Measurements from ENCODE around the gene GOLGA6C.

GOLGA6C gene

DNA sequence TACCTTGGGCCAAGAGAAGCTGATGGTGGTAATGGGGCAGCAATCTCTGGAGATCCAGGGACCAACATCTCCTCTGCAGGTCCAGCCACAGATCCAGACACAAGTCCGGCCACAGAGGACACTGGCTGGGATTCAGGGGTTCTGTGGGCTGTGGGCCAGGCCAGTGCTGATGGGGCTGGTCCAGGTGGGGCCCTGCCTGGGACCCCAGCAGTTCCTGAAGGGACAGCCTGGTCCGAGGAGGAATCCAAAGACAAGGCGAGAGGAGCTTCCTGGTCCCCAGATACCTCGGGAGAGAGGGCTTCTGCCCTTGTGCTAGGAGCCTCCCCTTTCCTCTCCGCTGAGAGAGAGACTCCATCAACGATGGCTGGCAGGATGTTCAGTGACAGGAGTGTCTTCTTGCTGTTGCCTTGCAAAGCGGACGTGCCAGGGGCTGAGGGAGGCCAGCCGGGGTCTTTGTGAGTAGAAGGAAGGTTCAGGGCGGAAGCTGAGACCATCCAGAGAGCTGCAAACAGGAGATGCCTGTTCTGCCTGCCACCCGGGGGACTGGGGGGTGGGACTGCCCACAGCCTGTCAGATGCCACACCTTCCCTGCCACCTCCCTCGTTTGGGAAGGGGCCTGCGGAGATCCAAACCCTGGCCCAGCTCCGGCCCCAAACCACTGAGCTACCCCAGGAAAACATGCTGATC, 24.5 kb upstream of the GOLGA6C start:
- Histone ChIP-seq H2AFZ (ENCODE audit: low read depth) (no peak overlapping the region), H3K27me3 (ENCODE audit: insufficient read depth, low read depth) (peaks cover 15% of the 10 kb centered on the region; the same call in 1 of the 2 replicates)

DNA sequence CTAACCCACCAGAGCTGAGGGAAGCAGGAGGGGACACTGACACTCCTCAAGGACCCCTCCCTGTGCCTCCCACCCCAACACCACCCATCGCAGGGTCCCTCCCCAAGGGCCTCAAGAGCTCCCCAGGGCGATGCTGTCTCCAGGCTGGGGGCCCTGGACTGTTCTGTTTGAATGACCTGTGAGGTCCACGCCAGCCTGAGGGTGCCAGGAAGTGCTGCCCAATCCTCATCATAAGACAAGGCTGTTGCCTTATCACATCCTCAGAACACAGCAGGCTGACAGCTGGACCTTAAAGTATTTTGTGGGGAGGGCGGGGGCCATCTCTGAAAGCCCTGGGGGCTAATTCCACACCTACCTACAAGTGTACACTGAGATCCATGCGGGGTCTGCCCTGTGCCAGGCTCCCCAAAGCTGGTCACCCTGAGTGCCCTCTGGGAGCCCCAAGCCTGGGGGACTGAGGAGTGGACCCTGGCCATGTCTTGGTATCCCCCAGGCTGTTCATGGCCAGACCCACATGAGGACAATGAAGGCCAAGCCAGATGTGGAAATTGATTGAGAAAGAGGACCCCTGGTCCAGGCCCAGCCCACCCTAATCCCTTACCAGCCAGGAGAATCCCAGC, 23.8 kb upstream of the GOLGA6C start:
- H4K20me1 ChIP-seq (ENCODE audit: insufficient read depth), result no peaks in the 10 kb centered on the region
- H3K4me3 ChIP-seq (IDR thresholded peaks at IDR 0.05; ENCODE audit: insufficient read depth, low read depth, low read length), result no peak overlapping the region
- H3K27me3 ChIP-seq (ENCODE audit: insufficient read depth, low read depth), result peaks cover 15% of the 10 kb centered on the region; the same call in 1 of the 2 replicates
- H3K9ac ChIP-seq, result no peak overlapping the region
- H2AFZ ChIP-seq (ENCODE audit: low read depth), result no peak overlapping the region
- H3K4me2 ChIP-seq, result no peak overlapping the region
- TF ChIP-seq, protein P1, sequence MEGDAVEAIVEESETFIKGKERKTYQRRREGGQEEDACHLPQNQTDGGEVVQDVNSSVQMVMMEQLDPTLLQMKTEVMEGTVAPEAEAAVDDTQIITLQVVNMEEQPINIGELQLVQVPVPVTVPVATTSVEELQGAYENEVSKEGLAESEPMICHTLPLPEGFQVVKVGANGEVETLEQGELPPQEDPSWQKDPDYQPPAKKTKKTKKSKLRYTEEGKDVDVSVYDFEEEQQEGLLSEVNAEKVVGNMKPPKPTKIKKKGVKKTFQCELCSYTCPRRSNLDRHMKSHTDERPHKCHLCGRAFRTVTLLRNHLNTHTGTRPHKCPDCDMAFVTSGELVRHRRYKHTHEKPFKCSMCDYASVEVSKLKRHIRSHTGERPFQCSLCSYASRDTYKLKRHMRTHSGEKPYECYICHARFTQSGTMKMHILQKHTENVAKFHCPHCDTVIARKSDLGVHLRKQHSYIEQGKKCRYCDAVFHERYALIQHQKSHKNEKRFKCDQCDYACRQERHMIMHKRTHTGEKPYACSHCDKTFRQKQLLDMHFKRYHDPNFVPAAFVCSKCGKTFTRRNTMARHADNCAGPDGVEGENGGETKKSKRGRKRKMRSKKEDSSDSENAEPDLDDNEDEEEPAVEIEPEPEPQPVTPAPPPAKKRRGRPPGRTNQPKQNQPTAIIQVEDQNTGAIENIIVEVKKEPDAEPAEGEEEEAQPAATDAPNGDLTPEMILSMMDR (conservative IDR thresholded peaks at IDR 0.05; ENCODE audit: low read depth, low read length), result no peak
- H3K27ac ChIP-seq, result no peak overlapping the region
- peaks cover 2% of the 10 kb centered on the region for H3K4me1 ChIP-seq (ENCODE audit: low read depth, poor library complexity, severe bottlenecking)
- H3K36me3 ChIP-seq (ENCODE audit: insufficient read depth), result no peaks in the 10 kb centered on the region
- no peaks in the 10 kb centered on the region for H3K79me2 ChIP-seq (ENCODE audit: insufficient read depth, low read depth)

More for the DNA sequence above, 24.5 kb upstream of the GOLGA6C start:
- H3K4me3 ChIP-seq (IDR thresholded peaks at IDR 0.05; ENCODE audit: insufficient read depth, low read depth, low read length), result no peak overlapping the region
- H3K36me3 ChIP-seq (ENCODE audit: insufficient read depth), result no peaks in the 10 kb centered on the region
- no peaks in the 10 kb centered on the region for H4K20me1 ChIP-seq (ENCODE audit: insufficient read depth)
- no peaks in the 10 kb centered on the region for H3K4me1 ChIP-seq (ENCODE audit: low read depth, poor library complexity, severe bottlenecking)
- H3K27ac ChIP-seq, result no peak overlapping the region
- H3K4me2 ChIP-seq, result no peak overlapping the region
- TF ChIP-seq, protein P1 (conservative IDR thresholded peaks at IDR 0.05; ENCODE audit: low read depth, low read length), result no peak
- no peak overlapping the region for H3K9ac ChIP-seq
- H3K79me2 ChIP-seq (ENCODE audit: insufficient read depth, low read depth), result no peaks in the 10 kb centered on the region

DNA sequence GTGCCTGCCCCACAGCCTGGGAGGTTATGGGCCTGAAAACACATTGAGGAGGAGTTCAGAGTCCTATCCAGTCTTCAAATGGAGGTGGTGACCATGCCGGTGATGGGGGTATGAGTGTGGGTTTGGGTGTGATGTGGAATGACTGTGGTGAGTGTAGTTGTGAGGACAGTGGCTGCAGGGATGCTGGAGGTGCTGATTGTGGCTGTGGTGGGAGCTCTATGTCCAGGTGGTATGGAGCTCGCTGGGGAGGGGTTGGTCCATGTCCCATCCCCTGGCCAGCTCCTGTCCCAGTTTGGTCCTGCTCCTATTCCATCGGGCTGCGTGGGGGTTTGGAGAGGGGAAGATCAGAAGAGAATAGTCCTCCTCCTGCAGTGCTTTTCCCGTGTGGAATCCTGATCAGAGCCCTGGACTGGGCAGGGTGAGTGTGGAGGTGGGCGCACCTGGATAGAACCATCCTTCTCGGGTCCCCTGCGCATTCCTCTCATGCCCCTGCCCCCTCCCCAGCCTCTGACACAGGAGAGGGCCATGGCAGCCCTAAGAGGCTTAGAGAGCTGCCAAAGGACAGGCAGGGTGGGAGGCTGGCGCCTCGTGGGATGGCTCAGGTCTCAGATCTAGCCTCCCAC, 23.0 kb upstream of the GOLGA6C start:
- peaks cover 10% of the 10 kb centered on the region; the same call in 1 of the 2 replicates for H3K27me3 ChIP-seq (ENCODE audit: insufficient read depth, low read depth)
- H3K4me3 ChIP-seq (IDR thresholded peaks at IDR 0.05; ENCODE audit: insufficient read depth, low read depth, low read length), result no peak overlapping the region
- TF ChIP-seq, protein P1 (conservative IDR thresholded peaks at IDR 0.05; ENCODE audit: low read depth, low read length), result no peak
- no peaks in the 10 kb centered on the region for H3K36me3 ChIP-seq (ENCODE audit: insufficient read depth)
- no peaks in the 10 kb centered on the region for H4K20me1 ChIP-seq (ENCODE audit: insufficient read depth)
- H2AFZ ChIP-seq (ENCODE audit: low read depth), result no peak overlapping the region
- peaks cover 6% of the 10 kb centered on the region for H3K4me1 ChIP-seq (ENCODE audit: low read depth, poor library complexity, severe bottlenecking)
- no peak overlapping the region for H3K9ac ChIP-seq
- H3K79me2 ChIP-seq (ENCODE audit: insufficient read depth, low read depth), result no peaks in the 10 kb centered on the region
- no peak overlapping the region for H3K4me2 ChIP-seq
- no peak overlapping the region for H3K27ac ChIP-seq

DNA sequence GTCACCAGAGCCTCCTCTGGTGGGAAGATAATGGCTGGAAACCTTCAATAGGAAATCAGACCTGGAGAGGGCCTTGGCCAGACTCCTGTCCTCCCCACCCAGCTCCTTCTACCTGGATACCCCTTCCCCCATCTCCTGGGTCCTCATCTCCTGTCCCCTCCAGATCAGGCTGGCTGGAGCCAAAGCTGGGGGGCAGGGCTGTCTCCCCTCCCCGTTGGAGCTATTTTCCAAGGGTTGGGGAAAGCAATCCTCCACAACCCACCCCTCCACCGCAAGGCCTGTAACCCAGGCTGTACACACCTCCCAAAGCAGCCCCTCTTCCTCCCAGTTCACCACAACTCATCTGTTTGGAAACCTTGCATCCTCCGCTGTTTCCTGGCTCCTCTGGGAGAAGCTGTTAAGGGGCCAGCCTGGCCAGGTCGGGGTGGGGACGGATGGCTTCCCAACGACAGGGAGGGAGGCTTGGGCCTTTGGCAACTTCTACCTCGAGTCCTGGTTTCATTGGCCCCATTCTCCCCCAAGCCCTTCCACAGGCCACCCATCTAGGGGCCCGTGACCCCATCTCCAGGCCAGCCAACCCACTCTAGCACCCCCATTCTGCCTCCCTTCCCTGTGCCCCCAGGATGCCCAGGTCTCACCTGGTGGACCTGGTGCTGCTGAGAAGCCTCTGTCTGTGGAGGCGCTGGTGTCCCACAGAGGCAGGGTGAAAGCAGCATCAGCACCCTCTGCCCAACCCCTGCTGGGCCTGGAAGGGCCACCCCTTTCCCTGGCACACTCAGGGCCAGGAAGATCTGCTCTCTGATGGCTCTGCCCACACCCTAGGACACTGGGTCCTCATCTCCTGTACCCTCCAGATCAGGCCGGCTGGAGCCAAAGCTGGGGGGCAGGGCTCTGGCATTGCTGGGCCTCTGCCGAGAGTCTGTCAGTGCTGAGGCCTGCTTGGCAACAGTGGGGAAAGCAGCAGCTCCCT, 22.1 kb upstream of the GOLGA6C start:
- H3K27ac ChIP-seq, result no peak overlapping the region
- no peak overlapping the region for H2AFZ ChIP-seq (ENCODE audit: low read depth)
- H3K36me3 ChIP-seq (ENCODE audit: insufficient read depth), result no peaks in the 10 kb centered on the region
- H3K4me2 ChIP-seq, result no peak overlapping the region
- H3K9ac ChIP-seq, result no peak overlapping the region
- H4K20me1 ChIP-seq (ENCODE audit: insufficient read depth), result no peaks in the 10 kb centered on the region
- H3K4me3 ChIP-seq (IDR thresholded peaks at IDR 0.05; ENCODE audit: insufficient read depth, low read depth, low read length), result no peak overlapping the region
- peaks cover 10% of the 10 kb centered on the region; the same call in 1 of the 2 replicates for H3K27me3 ChIP-seq (ENCODE audit: insufficient read depth, low read depth)
- no peaks in the 10 kb centered on the region for H3K79me2 ChIP-seq (ENCODE audit: insufficient read depth, low read depth)
- TF ChIP-seq, protein P1 (conservative IDR thresholded peaks at IDR 0.05; ENCODE audit: low read depth, low read length), result no peak
- H3K4me1 ChIP-seq (ENCODE audit: low read depth, poor library complexity, severe bottlenecking), result peaks cover 6% of the 10 kb centered on the region
